SK-N-SH (cell line): Measurements from ENCODE around the gene ERC1. TPM values are rescaled to one million over a fixed set of nuclear protein-coding genes. Genes with fewer than 3 reads are reported as not detected.
"Not testable (repeated sequence)": the region's sequence is repeated elsewhere in the genome, so short reads cannot be mapped to it uniquely, and the experiment has no call there.

ENCODE experiments used
- CTCF ChIA-PET: fragments of 300-600, 350-600 bp; formaldehyde crosslinking; extraction: SDS; loops from one replicate; lab custom pipeline; 2021; lab: Yijun Ruan, JAX
- POLR2A ChIA-PET: fragments of 350-600 bp; sonication (Branson Sonifier 250); formaldehyde crosslinking; extraction: SDS; loops from one replicate; lab custom pipeline; 2020; ENCODE audit warnings: antibody characterized with exemption, inconsistent platforms; lab: Yijun Ruan, JAX
- DNase-seq: peaks from one replicate; pipeline ENCODE4 v3.0.0; 2012
- H2AFZ ChIP-seq: fragments of 200-600 bp; sonication (generic); 2 replicates; pipeline ENCODE4 v1.8.1; 2016; ENCODE audit warnings: antibody characterized with exemption, mild to moderate bottlenecking, low read depth
- H3F3A ChIP-seq: fragments of 200-600 bp; sonication (generic); replicated peaks from 2 replicates; pipeline ENCODE3; 2016; ENCODE audit warnings: antibody characterized with exemption, mild to moderate bottlenecking; ENCODE audit not compliant: insufficient read depth
- H3K27ac ChIP-seq, 2 experiments: fragments of 200-500 bp in 1 of 2; fragments of 200-600 bp in 1 of 2; sonication (Bioruptor generic) in 1 of 2; sonication (generic), shearing (Covaris generic) in 1 of 2; 2 replicates each; pipeline versions ENCODE4 v1.5.1 to v1.6.1; 2014 to 2016; ENCODE audit warnings: low read depth in 2 of 2, inconsistent platforms in 1 of 2, low read length in 1 of 2, mild to moderate bottlenecking in 1 of 2, mixed read lengths in 1 of 2
- H3K27me3 ChIP-seq: fragments of 200-600 bp; sonication (generic), shearing (Covaris generic); 2 replicates; pipeline ENCODE4 v1.6.1; 2016; ENCODE audit warnings: mixed run types; ENCODE audit not compliant: insufficient read depth
- H3K36me3 ChIP-seq, 2 experiments: fragments of 200-500 bp in 1 of 2; fragments of 200-600 bp in 1 of 2; sonication (Bioruptor generic) in 1 of 2; sonication (generic) in 1 of 2; replicated peaks in 1 of 2; 2 replicates each; pipeline versions ENCODE3 to v1.5.1; 2014 to 2016; ENCODE audit warnings: low read length in 1 of 2, mild to moderate bottlenecking in 1 of 2; ENCODE audit not compliant: insufficient read depth in 2 of 2, control insufficient read depth in 1 of 2
- H3K4me1 ChIP-seq, 2 experiments: fragments of 200-500 bp in 1 of 2; fragments of 200-600 bp in 1 of 2; sonication (Bioruptor generic) in 1 of 2; sonication (generic), shearing (Covaris generic) in 1 of 2; 2 replicates each; pipeline versions ENCODE4 v1.5.1 to v1.6.1; 2014 to 2016; ENCODE audit warnings: low read depth in 1 of 2, low read length in 1 of 2, mixed run types in 1 of 2; ENCODE audit not compliant: insufficient read depth in 2 of 2, control insufficient read depth in 1 of 2
- H3K4me2 ChIP-seq: fragments of 200-600 bp; sonication (generic), shearing (Covaris generic); 2 replicates; pipeline ENCODE4 v1.6.1; 2017; ENCODE audit warnings: mixed run types
- H3K4me3 ChIP-seq, 2 experiments: fragments of 200-500 bp in 1 of 2; fragments of 200-600 bp in 1 of 2; sonication (Bioruptor generic) in 1 of 2; sonication (generic), shearing (Covaris generic) in 1 of 2; 2 replicates each; pipeline versions ENCODE4 v1.5.1 to v1.8.1; 2014 to 2016; ENCODE audit warnings: low read depth in 2 of 2, inconsistent platforms in 1 of 2, low read length in 1 of 2, mild to moderate bottlenecking in 1 of 2, mixed read lengths in 1 of 2, moderate library complexity in 1 of 2
- H3K79me2 ChIP-seq: fragments of 200-600 bp; sonication (generic); 2 replicates; pipeline ENCODE4 v1.8.1; 2017; ENCODE audit warnings: mild to moderate bottlenecking; ENCODE audit not compliant: insufficient read depth
- H3K9ac ChIP-seq: fragments of 200-600 bp; sonication (generic); 2 replicates; pipeline ENCODE4 v1.6.1; 2017; ENCODE audit warnings: mixed run types
- H3K9me2 ChIP-seq: fragments of 200-600 bp; sonication (generic); 2 replicates; pipeline ENCODE4 v1.6.1; 2017; ENCODE audit warnings: mixed run types
- H3K9me3 ChIP-seq: fragments of 200-600 bp; sonication (generic); 2 replicates; pipeline ENCODE4 v1.6.1; 2017; ENCODE audit warnings: mixed run types, mild to moderate bottlenecking, moderate library complexity
- H4K20me1 ChIP-seq: fragments of 200-600 bp; sonication (generic); 2 replicates; pipeline ENCODE4 v1.6.1; 2017; ENCODE audit warnings: mild to moderate bottlenecking, mixed run types; ENCODE audit not compliant: insufficient read depth
- CTCF ChIP-seq: fragments of 200-600 bp; sonication (generic); IDR thresholded peaks from 2 replicates; pipeline ENCODE4 v1.6.1; 2017; ENCODE audit warnings: antibody characterized with exemption, mild to moderate bottlenecking, moderate library complexity
- EP300 ChIP-seq, 2 experiments: IDR thresholded peaks; 2 replicates each; pipeline versions ENCODE4 v1.4.0 to v1.6.1; 2012; ENCODE audit warnings: borderline replicate concordance in 1 of 2, low read depth in 1 of 2, low read length in 1 of 2
- FOSL2 ChIP-seq: IDR thresholded peaks from 2 replicates; pipeline ENCODE4 v1.4.0; 2012; ENCODE audit warnings: low read depth, mild to moderate bottlenecking, moderate library complexity, borderline replicate concordance
- FOXM1 ChIP-seq: IDR thresholded peaks from 2 replicates; pipeline ENCODE4 v1.4.0; 2012; ENCODE audit warnings: low read depth, mild to moderate bottlenecking
- GATA2 ChIP-seq: sonication (generic); formaldehyde crosslinking; IDR thresholded peaks from 2 replicates; pipeline ENCODE4 v1.5.0; 2020; ENCODE audit warnings: mild to moderate bottlenecking, missing genetic modification reagents
- JUND ChIP-seq: IDR thresholded peaks from 2 replicates; pipeline ENCODE4 v1.4.0; 2012
- PBX3 ChIP-seq: IDR thresholded peaks from 2 replicates; pipeline ENCODE4; 2012
- POLR2AphosphoS5 ChIP-seq: IDR thresholded peaks from 2 replicates; pipeline ENCODE4 v1.6.1; 2012; ENCODE audit warnings: low read depth, low read length
- RAD21 ChIP-seq: IDR thresholded peaks from 2 replicates; pipeline ENCODE4 v1.6.1; 2012; ENCODE audit warnings: mild to moderate bottlenecking, low read length
- RXRA ChIP-seq: IDR thresholded peaks from 2 replicates; pipeline ENCODE4 v1.4.0; 2012; ENCODE audit warnings: low read depth, mild to moderate bottlenecking, borderline replicate concordance
- SMC3 ChIP-seq: IDR thresholded peaks from 2 replicates; pipeline ENCODE4 v1.6.1; 2012; ENCODE audit warnings: low read depth, low read length, improper control_type of control experiment
- TCF12 ChIP-seq: IDR thresholded peaks from 2 replicates; pipeline ENCODE4 v1.4.0; 2012
- TEAD4 ChIP-seq: IDR thresholded peaks from 2 replicates; pipeline ENCODE4 v1.4.0; 2012; ENCODE audit warnings: mild to moderate bottlenecking, borderline replicate concordance; ENCODE audit not compliant: insufficient read depth
- YY1 ChIP-seq: IDR thresholded peaks from 2 replicates; pipeline ENCODE4 v1.4.0; 2012; ENCODE audit warnings: low read depth, mild to moderate bottlenecking
- WGBS: methylation state at CpG from one replicate; pipeline ENCODE4 v1.1.6; 2017; ENCODE audit warnings: low lambda C conversion rate; 5-methylcytosine and 5-hydroxymethylcytosine counted together
- polyA plus RNA-seq, 3 experiments: library from polyadenylated mRNA; depleted of rRNA; stranded (reverse); fragments of >200 nt; gene quantifications; 2 replicates each; pipeline ENCODE4 v1.2.3, GENCODE V29; 2012

Gene ERC1
- polyA plus RNA-seq, 1 of the 3 experiments (the other 2 are of a cell fraction): 7.5 TPM

- WGBS: 65% methylated on average over 3 of the region's 3 CpGs
- 0 out of 2 replicates have a peak overlapping the region, but pooled peaks have one; percentile 36 for H3K4me2 ChIP-seq
Observed at GRCh38 chr12:1250641-1251040, 259.6 kb downstream of the ERC1 start.

GRCh38 chr12:1252758-1253157, 261.7 kb downstream of the ERC1 start:
- Histone ChIP-seq H3K36me3 (peaks cover 8 to 16% of the 10 kb centered on the region in 2 experiments), H3F3A (peaks cover 15% of the 10 kb centered on the region), H3K9me2 (no peaks in the 10 kb centered on the region), H3K27ac (peak overlapping the region; percentile 37 to 54; a peak in 3 of 4 replicates), H3K9me3 (no peaks in the 10 kb centered on the region), H3K4me1 (peaks cover 12 to 30% of the 10 kb centered on the region in 2 experiments), H3K79me2 (no peaks in the 10 kb centered on the region), H3K9ac (no peak overlapping the region), H3K27me3 (no peaks in the 10 kb centered on the region), H3K4me2 (peak overlapping the region; percentile 22; the same call in 1 of the 2 replicates), H2AFZ (no peak overlapping the region), H3K4me3 (no peak overlapping the region), H4K20me1 (no peaks in the 10 kb centered on the region)
- ChIA-PET POLR2A (no interaction called here), CTCF (interaction anchor here (0.6 to 1.5 kb wide), 5 partner anchors 12 to 300 kb away, joined by 3 to 6 read pairs (median 4); no protein-coding TSS in a partner anchor)
- peak; percentile 39 for DNase-seq
- 0 out of 2 replicates have a peak, but pooled peaks have one; percentile 31 for TF ChIP-seq FOXM1
- TF ChIP-seq JUND: peak; percentile 27; the same call in 1 of the 2 replicates
- 0 out of 2 replicates have a peak, but pooled peaks have one; percentile 12 for TF ChIP-seq GATA2 (CRISPR knock-in tag)
- peak; percentile 50; the same call in 1 of the 2 replicates for TF ChIP-seq TEAD4
- TF ChIP-seq EP300 (IDR thresholded peaks at IDR 0.05; ENCODE audit: borderline replicate concordance in 1 of 2, low read depth in 1 of 2, low read length in 1 of 2): peak; percentile 38 to 86
- TF ChIP-seq CTCF: no peak
- no peak for TF ChIP-seq RAD21
- TF ChIP-seq SMC3: no peak
- peak; percentile 80 for TF ChIP-seq PBX3
- TF ChIP-seq RXRA: no peak
- TF ChIP-seq TCF12: peak; percentile 88
- TF ChIP-seq POLR2AphosphoS5: peak; percentile 60
- WGBS: 11% methylated on average over 2 of the region's 2 CpGs

More at GRCh38 chr12:1250641-1251040, 259.6 kb downstream of the ERC1 start:
- H3K36me3 ChIP-seq: peaks cover 0 to 12% of the 10 kb centered on the region in 2 experiments
- no peaks in the 10 kb centered on the region for H3K79me2 ChIP-seq
- no peaks in the 10 kb centered on the region for H3K9me2 ChIP-seq
- H4K20me1 ChIP-seq: no peaks in the 10 kb centered on the region
- CTCF ChIA-PET: interaction anchor here (1.0 to 2.0 kb wide), 2 partner anchors 10 to 132 kb away, joined by 3 to 11 read pairs; no protein-coding TSS in a partner anchor
- no peaks in the 10 kb centered on the region for H3K9me3 ChIP-seq
- POLR2A ChIA-PET: no interaction called here
- no peak overlapping the region for H3K4me3 ChIP-seq
- H3K9ac ChIP-seq: no peak overlapping the region
- H3F3A ChIP-seq: peaks cover 15% of the 10 kb centered on the region
- DNase-seq: peak; percentile 8
- H2AFZ ChIP-seq: no peak overlapping the region
- TF ChIP-seq JUND (peak; percentile 16), YY1 (no peak), FOSL2 (no peak), TCF12 (peak; percentile 25; the same call in 1 of the 2 replicates)
- H3K27me3 ChIP-seq: no peaks in the 10 kb centered on the region
- peak overlapping the region in 1 of 2 experiments; percentile 39; a peak in 2 of 4 replicates for H3K27ac ChIP-seq
- H3K4me1 ChIP-seq: peaks cover 12 to 30% of the 10 kb centered on the region in 2 experiments

GRCh38 chr12:1255125-1255524, 264.1 kb downstream of the ERC1 start:
- DNase-seq, H3K9ac ChIP-seq, H3K4me2 ChIP-seq, H3K79me2 ChIP-seq, H2AFZ ChIP-seq, H3K27ac ChIP-seq, CTCF ChIA-PET, H3K27me3 ChIP-seq, POLR2A ChIA-PET, H3K9me3 ChIP-seq, H3K4me3 ChIP-seq, H4K20me1 ChIP-seq, H3K9me2 ChIP-seq: not testable (repeated sequence)
- WGBS: 97% methylated on average over 6 of the region's 6 CpGs
- H3K36me3 ChIP-seq: peaks cover 8 to 26% of the 10 kb centered on the region in 2 experiments
- H3F3A ChIP-seq: peaks cover 15% of the 10 kb centered on the region
- peaks cover 12 to 25% of the 10 kb centered on the region in 2 experiments for H3K4me1 ChIP-seq

GRCh38 chr12:1255854-1256253, 264.8 kb downstream of the ERC1 start:
- H3K9me2 ChIP-seq, POLR2A ChIA-PET, H3K4me2 ChIP-seq, H3K27me3 ChIP-seq, H3K9ac ChIP-seq, H3K4me3 ChIP-seq, CTCF ChIA-PET, H3K9me3 ChIP-seq, DNase-seq, H2AFZ ChIP-seq, H3K79me2 ChIP-seq, H3K27ac ChIP-seq, H4K20me1 ChIP-seq: not testable (repeated sequence)
- peaks cover 8 to 31% of the 10 kb centered on the region in 2 experiments for H3K36me3 ChIP-seq
- WGBS: 95% methylated on average over 4 of the region's 4 CpGs
- H3F3A ChIP-seq: peaks cover 12% of the 10 kb centered on the region
- peaks cover 8 to 19% of the 10 kb centered on the region in 2 experiments for H3K4me1 ChIP-seq
